B cell (primary cell): ENCODE data around the gene FAM131B.

ENCODE experiments used
- EZH2 ChIP-seq: IDR thresholded peaks from 2 replicates; pipeline ENCODE4 v1.6.1; 2012; ENCODE audit warnings: borderline replicate concordance, low read depth, mild to moderate bottlenecking, moderate library complexity, low read length; ENCODE audit not compliant: insufficient read depth, poor library complexity, severe bottlenecking
- TF ChIP-seq, protein P1 (sequence below): fragments of 200-600 bp; IDR thresholded peaks from one replicate; pipeline ENCODE4 v1.8.0; 2022; ENCODE audit warnings: antibody characterized with exemption, mild to moderate bottlenecking

DNA sequence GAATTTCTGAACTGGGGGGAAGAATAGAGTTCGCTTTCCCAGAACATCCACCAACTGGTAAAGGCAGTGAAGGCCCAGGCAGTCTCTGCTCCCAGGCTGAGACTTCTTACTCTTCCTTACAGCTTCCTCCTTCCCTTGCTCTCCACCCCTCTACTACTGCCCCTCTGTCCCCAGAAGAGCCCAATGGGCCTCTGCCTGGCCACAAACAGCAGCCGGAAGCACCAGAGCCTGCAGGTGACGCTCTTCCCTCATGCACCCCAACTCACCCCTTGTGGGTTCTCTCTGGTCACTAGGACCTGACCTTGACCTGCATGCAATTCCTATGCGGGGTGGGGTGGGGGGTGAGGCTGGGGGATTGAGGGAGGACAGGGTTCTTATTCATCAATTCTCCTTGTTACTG is 16.5 kb downstream of the FAM131B start:
- TF ChIP-seq, protein P1, sequence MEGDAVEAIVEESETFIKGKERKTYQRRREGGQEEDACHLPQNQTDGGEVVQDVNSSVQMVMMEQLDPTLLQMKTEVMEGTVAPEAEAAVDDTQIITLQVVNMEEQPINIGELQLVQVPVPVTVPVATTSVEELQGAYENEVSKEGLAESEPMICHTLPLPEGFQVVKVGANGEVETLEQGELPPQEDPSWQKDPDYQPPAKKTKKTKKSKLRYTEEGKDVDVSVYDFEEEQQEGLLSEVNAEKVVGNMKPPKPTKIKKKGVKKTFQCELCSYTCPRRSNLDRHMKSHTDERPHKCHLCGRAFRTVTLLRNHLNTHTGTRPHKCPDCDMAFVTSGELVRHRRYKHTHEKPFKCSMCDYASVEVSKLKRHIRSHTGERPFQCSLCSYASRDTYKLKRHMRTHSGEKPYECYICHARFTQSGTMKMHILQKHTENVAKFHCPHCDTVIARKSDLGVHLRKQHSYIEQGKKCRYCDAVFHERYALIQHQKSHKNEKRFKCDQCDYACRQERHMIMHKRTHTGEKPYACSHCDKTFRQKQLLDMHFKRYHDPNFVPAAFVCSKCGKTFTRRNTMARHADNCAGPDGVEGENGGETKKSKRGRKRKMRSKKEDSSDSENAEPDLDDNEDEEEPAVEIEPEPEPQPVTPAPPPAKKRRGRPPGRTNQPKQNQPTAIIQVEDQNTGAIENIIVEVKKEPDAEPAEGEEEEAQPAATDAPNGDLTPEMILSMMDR = no peak
- no peak for TF ChIP-seq EZH2
